ENCODE data around the gene VSIG8.

The VSIG8 gene

GRCh38 chr1:159843459-159843858 is 19.0 kb downstream of the VSIG8 start:
- in situ Hi-C loops (cut with MboI; ENCODE audit: low sequenced_read_pairs): no loop called here
- Histone ChIP-seq H3K4me3 (no peak overlapping the region), H3K9me3 (no peaks in the 10 kb centered on the region), H3K4me1 (no peaks in the 10 kb centered on the region), H3K27me3 (ENCODE audit: low read depth) (no peaks in the 10 kb centered on the region), H3K36me3 (replicated peaks) (no peaks in the 10 kb centered on the region)
- no peak for DNase-seq (ENCODE audit: low spot score in 2 of 2)

- in situ Hi-C loops (cut with MboI; ENCODE audit: low sequenced_read_pairs): no loop called here
- no peak for DNase-seq (ENCODE audit: low spot score in 2 of 2)
- Histone ChIP-seq H3K36me3 (replicated peaks) (no peaks in the 10 kb centered on the region), H3K4me3 (no peak overlapping the region), H3K9me3 (no peaks in the 10 kb centered on the region), H3K27me3 (ENCODE audit: low read depth) (no peaks in the 10 kb centered on the region), H3K4me1 (no peaks in the 10 kb centered on the region)
Observed at GRCh38 chr1:159841749-159842148, 20.7 kb downstream of the VSIG8 start.

- H3K9me3 ChIP-seq: no peaks in the 10 kb centered on the region
- no peaks in the 10 kb centered on the region for H3K27me3 ChIP-seq (ENCODE audit: low read depth)
- in situ Hi-C loops (cut with MboI; ENCODE audit: low sequenced_read_pairs): no loop called here
- H3K36me3 ChIP-seq (replicated peaks): no peaks in the 10 kb centered on the region
- no peaks in the 10 kb centered on the region for H3K4me1 ChIP-seq
- DNase-seq (ENCODE audit: low spot score in 2 of 2): no peak
- H3K4me3 ChIP-seq: no peak overlapping the region
Observed at GRCh38 chr1:159839116-159839849, 23.2 kb downstream of the VSIG8 start.

- no peak for DNase-seq (ENCODE audit: low spot score in 2 of 2)
- H3K9me3 ChIP-seq: no peaks in the 10 kb centered on the region
- in situ Hi-C loops (cut with MboI; ENCODE audit: low sequenced_read_pairs): no loop called here
- H3K27me3 ChIP-seq (ENCODE audit: low read depth): no peaks in the 10 kb centered on the region
- H3K4me3 ChIP-seq: no peak overlapping the region
- no peaks in the 10 kb centered on the region for H3K4me1 ChIP-seq
- H3K36me3 ChIP-seq (replicated peaks): no peaks in the 10 kb centered on the region
Observed at GRCh38 chr1:159838715-159839114, 23.7 kb downstream of the VSIG8 start.

- DNase-seq (ENCODE audit: low spot score in 2 of 2): no peak
- H3K4me3 ChIP-seq: no peak overlapping the region
- no peaks in the 10 kb centered on the region for H3K36me3 ChIP-seq (replicated peaks)
- no peaks in the 10 kb centered on the region for H3K4me1 ChIP-seq
- in situ Hi-C loops (cut with MboI; ENCODE audit: low sequenced_read_pairs): no loop called here
- H3K9me3 ChIP-seq: no peaks in the 10 kb centered on the region
- H3K27me3 ChIP-seq (ENCODE audit: low read depth): no peaks in the 10 kb centered on the region
Observed at GRCh38 chr1:159835862-159836525, 26.5 kb downstream of the VSIG8 start.

GRCh38 chr1:159835356-159835755 is 27.1 kb downstream of the VSIG8 start:
- Histone ChIP-seq H3K27me3 (ENCODE audit: low read depth) (no peaks in the 10 kb centered on the region), H3K36me3 (replicated peaks) (no peaks in the 10 kb centered on the region), H3K4me1 (no peaks in the 10 kb centered on the region), H3K9me3 (no peaks in the 10 kb centered on the region), H3K4me3 (no peak overlapping the region)
- in situ Hi-C loops (cut with MboI; ENCODE audit: low sequenced_read_pairs): no loop called here
- DNase-seq (ENCODE audit: low spot score in 2 of 2): no peak

GRCh38 chr1:159832309-159832708 is 30.1 kb downstream of the VSIG8 start:
- Histone ChIP-seq H3K9me3 (no peaks in the 10 kb centered on the region), H3K27me3 (ENCODE audit: low read depth) (no peaks in the 10 kb centered on the region), H3K4me3 (no peak overlapping the region), H3K4me1 (no peaks in the 10 kb centered on the region), H3K36me3 (replicated peaks) (no peaks in the 10 kb centered on the region)
- DNase-seq (ENCODE audit: low spot score in 2 of 2): no peak
- in situ Hi-C loops (cut with MboI; ENCODE audit: low sequenced_read_pairs): no loop called here

GRCh38 chr1:159831412-159832141 is 30.9 kb downstream of the VSIG8 start:
- H3K4me1 ChIP-seq: no peaks in the 10 kb centered on the region
- no peak for DNase-seq (ENCODE audit: low spot score in 2 of 2)
- in situ Hi-C loops (cut with MboI; ENCODE audit: low sequenced_read_pairs): no loop called here
- no peaks in the 10 kb centered on the region for H3K27me3 ChIP-seq (ENCODE audit: low read depth)
- H3K9me3 ChIP-seq: no peaks in the 10 kb centered on the region
- H3K36me3 ChIP-seq (replicated peaks): no peaks in the 10 kb centered on the region
- H3K4me3 ChIP-seq: no peak overlapping the region

- no peaks in the 10 kb centered on the region for H3K36me3 ChIP-seq (replicated peaks)
- H3K4me1 ChIP-seq: no peaks in the 10 kb centered on the region
- H3K9me3 ChIP-seq: no peaks in the 10 kb centered on the region
- no peak for DNase-seq (ENCODE audit: low spot score in 2 of 2)
- no peaks in the 10 kb centered on the region for H3K27me3 ChIP-seq (ENCODE audit: low read depth)
- in situ Hi-C loops (cut with MboI; ENCODE audit: low sequenced_read_pairs): no loop called here
- H3K4me3 ChIP-seq: no peak overlapping the region
Observed at GRCh38 chr1:159830722-159831121, 31.7 kb downstream of the VSIG8 start.

GRCh38 chr1:159829822-159830465 is 32.5 kb downstream of the VSIG8 start:
- no peak for DNase-seq (ENCODE audit: low spot score in 2 of 2)
- H3K4me3 ChIP-seq: no peak overlapping the region
- in situ Hi-C loops (cut with MboI; ENCODE audit: low sequenced_read_pairs): no loop called here
- no peaks in the 10 kb centered on the region for H3K9me3 ChIP-seq
- no peaks in the 10 kb centered on the region for H3K36me3 ChIP-seq (replicated peaks)
- H3K4me1 ChIP-seq: no peaks in the 10 kb centered on the region
- no peaks in the 10 kb centered on the region for H3K27me3 ChIP-seq (ENCODE audit: low read depth)

GRCh38 chr1:159829273-159829634 is 33.2 kb downstream of the VSIG8 start:
- H3K36me3 ChIP-seq (replicated peaks): no peaks in the 10 kb centered on the region
- no peak overlapping the region for H3K4me3 ChIP-seq
- H3K9me3 ChIP-seq: no peaks in the 10 kb centered on the region
- H3K27me3 ChIP-seq (ENCODE audit: low read depth): no peaks in the 10 kb centered on the region
- DNase-seq (ENCODE audit: low spot score in 2 of 2): peak; percentile 11 to 55
- H3K4me1 ChIP-seq: no peaks in the 10 kb centered on the region
- in situ Hi-C loops (cut with MboI; ENCODE audit: low sequenced_read_pairs): no loop called here

GRCh38 chr1:159828581-159829272 is 33.7 kb downstream of the VSIG8 start:
- no peak for DNase-seq (ENCODE audit: low spot score in 2 of 2)
- Histone ChIP-seq H3K4me1 (no peaks in the 10 kb centered on the region), H3K36me3 (replicated peaks) (no peaks in the 10 kb centered on the region), H3K27me3 (ENCODE audit: low read depth) (no peaks in the 10 kb centered on the region), H3K4me3 (no peak overlapping the region), H3K9me3 (no peaks in the 10 kb centered on the region)
- in situ Hi-C loops (cut with MboI; ENCODE audit: low sequenced_read_pairs): no loop called here

- in situ Hi-C loops (cut with MboI; ENCODE audit: low sequenced_read_pairs): no loop called here
- H3K9me3 ChIP-seq: no peaks in the 10 kb centered on the region
- no peak overlapping the region for H3K4me3 ChIP-seq
- no peak for DNase-seq (ENCODE audit: low spot score in 2 of 2)
- no peaks in the 10 kb centered on the region for H3K36me3 ChIP-seq (replicated peaks)
- H3K4me1 ChIP-seq: no peaks in the 10 kb centered on the region
- no peaks in the 10 kb centered on the region for H3K27me3 ChIP-seq (ENCODE audit: low read depth)
Observed at GRCh38 chr1:159828176-159828575, 34.3 kb downstream of the VSIG8 start.

Measured in HAP-1 (cell line).